Keratinocyte (primary cell): ENCODE data around the gene CDCA3. TPM values are rescaled to one million over a fixed set of nuclear protein-coding genes. Genes with fewer than 3 reads are reported as not detected.

Source experiments
- DNase-seq: peaks from one replicate; pipeline ENCODE4 v3.0.0-alpha.2; 2011; ENCODE audit warnings: low read depth, missing footprints, low spot score
- FAIRE-seq: peaks from 2 replicates; lab custom pipeline; 2011; peaks lifted over from hg19 to GRCh38; lab: Jason Lieb, UNC
- H2AFZ ChIP-seq: 2 replicates; pipeline ENCODE4 v1.6.0; 2012; ENCODE audit warnings: low read length, control low read depth, inconsistent platforms; ENCODE audit not compliant: control insufficient read depth
- H3K27ac ChIP-seq: 2 replicates; pipeline ENCODE4 v1.5.1; 2011; ENCODE audit warnings: low read length; ENCODE audit not compliant: control insufficient read depth, insufficient read depth
- H3K27me3 ChIP-seq: 3 replicates; pipeline ENCODE4 v1.6.0; 2011; ENCODE audit warnings: low read length; ENCODE audit not compliant: control insufficient read depth, insufficient read depth; ENCODE audit errors: extremely low read depth
- H3K36me3 ChIP-seq, 2 experiments: 2 replicates in 1 of 2; 3 replicates in 1 of 2; pipeline ENCODE4 v1.5.1; 2011; ENCODE audit warnings: low read length in 2 of 2, mild to moderate bottlenecking in 1 of 2; ENCODE audit not compliant: control insufficient read depth in 2 of 2, insufficient read depth in 2 of 2; ENCODE audit errors: extremely low read depth in 1 of 2
- H3K4me1 ChIP-seq: 3 replicates; pipeline ENCODE4 v1.5.1; 2011; ENCODE audit warnings: low read length; ENCODE audit not compliant: control insufficient read depth, insufficient read depth; ENCODE audit errors: extremely low read depth
- H3K4me2 ChIP-seq: 3 replicates; pipeline ENCODE4 v1.6.0; 2011; ENCODE audit warnings: low read depth, low read length; ENCODE audit not compliant: control insufficient read depth, insufficient read depth; ENCODE audit errors: extremely low read depth
- H3K4me3 ChIP-seq, 3 experiments: fragments of 200-600 bp in 1 of 3; sonication (generic) in 1 of 3; 2 replicates in 2 of 3; 3 replicates in 1 of 3; pipeline ENCODE4 v1.5.1; 2011 to 2016; ENCODE audit warnings: low read length in 3 of 3, mild to moderate bottlenecking in 3 of 3, control low read depth in 2 of 3, inconsistent platforms in 1 of 3, low read depth in 1 of 3, mixed read lengths in 1 of 3, mixed run types in 1 of 3, moderate library complexity in 1 of 3; ENCODE audit not compliant: control insufficient read depth in 2 of 3, insufficient read depth in 2 of 3; ENCODE audit errors: extremely low read depth in 1 of 3
- H3K79me2 ChIP-seq: 2 replicates; pipeline ENCODE4 v1.6.0; 2012; ENCODE audit warnings: low read length; ENCODE audit not compliant: control insufficient read depth, insufficient read depth
- H3K9ac ChIP-seq: 3 replicates; pipeline ENCODE4 v1.6.0; 2011; ENCODE audit warnings: low read length; ENCODE audit not compliant: control insufficient read depth, insufficient read depth; ENCODE audit errors: extremely low read depth
- H3K9me1 ChIP-seq: 3 replicates; pipeline ENCODE4 v1.6.0; 2011; ENCODE audit warnings: low read length; ENCODE audit not compliant: control insufficient read depth, insufficient read depth; ENCODE audit errors: extremely low read depth
- H3K9me3 ChIP-seq: 2 replicates; pipeline ENCODE4 v1.5.1; 2012; ENCODE audit warnings: low read depth, low read length; ENCODE audit not compliant: control insufficient read depth
- H4K20me1 ChIP-seq: 3 replicates; pipeline ENCODE4 v1.6.0; 2011; ENCODE audit warnings: low read length; ENCODE audit not compliant: control insufficient read depth, insufficient read depth; ENCODE audit errors: extremely low read depth
- EZH2 ChIP-seq: IDR thresholded peaks from one replicate; pipeline ENCODE4 v1.6.1; 2012; ENCODE audit warnings: inconsistent platforms, mild to moderate bottlenecking, low read length, moderate library complexity
- dilution Hi-C: fragments of 300-500 bp; cut with MboI; formaldehyde crosslinking; loops from one replicate; pipeline ENCODE4 v1.7.0; 2020; ENCODE audit warnings: low sequenced_read_pairs; ENCODE audit not compliant: extremely low pct_ligation_motif_present
- polyA plus RNA-seq, 5 experiments: library from polyadenylated mRNA; depleted of rRNA in 3 of 5; stranded (reverse) in 3 of 5; stranded (forward) in 1 of 5; unstranded in 1 of 5; fragments of >200 nt; gene quantifications; 1 replicate in 1 of 5; 2 replicates in 3 of 5; 3 replicates in 1 of 5; pipeline versions ENCODE4 v1.2.1 to v1.2.3, GENCODE V29; 2011 to 2012; ENCODE audit warnings: missing spikeins in 2 of 5, low read depth in 1 of 5, low replicate concordance in 1 of 5
- TF ChIP-seq, protein P1 (sequence below), 3 experiments: IDR thresholded peaks in 1 of 3; conservative IDR thresholded peaks in 1 of 3; optimal IDR thresholded peaks in 1 of 3; 2 replicates in 2 of 3; 3 replicates in 1 of 3; pipeline versions ENCODE3 to v1.5.1; 2011; ENCODE audit warnings: low read length in 3 of 3, mild to moderate bottlenecking in 3 of 3, moderate library complexity in 2 of 3, control low read depth in 1 of 3, inconsistent platforms in 1 of 3; ENCODE audit not compliant: insufficient read depth in 2 of 3; ENCODE audit errors: extremely low read depth in 1 of 3

CDCA3 gene
- polyA plus RNA-seq, 1 donor (not counting 4 experiments of a cell fraction or from before 2014, with no cell fraction given) = 15.0 TPM

DNA sequence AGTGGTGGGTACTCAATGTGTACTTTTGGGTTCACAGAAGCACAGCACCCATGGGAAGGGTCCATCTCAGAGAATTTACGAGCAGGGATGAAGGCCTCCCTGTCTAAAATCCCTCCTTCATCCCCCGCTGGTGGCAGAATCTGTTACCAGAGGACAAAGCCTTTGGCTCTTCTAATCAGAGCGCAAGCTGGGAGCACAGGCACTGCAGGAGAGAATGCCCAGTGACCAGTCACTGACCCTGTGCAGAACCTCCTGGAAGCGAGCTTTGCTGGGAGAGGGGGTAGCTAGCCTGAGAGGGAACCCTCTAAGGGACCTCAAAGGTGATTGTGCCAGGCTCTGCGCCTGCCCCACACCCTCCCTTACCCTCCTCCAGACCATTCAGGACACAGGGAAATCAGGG lies 30.9 kb downstream of the CDCA3 start:
- no peak overlapping the region for H3K9ac ChIP-seq
- peaks cover 62% of the 10 kb centered on the region for H3K27me3 ChIP-seq
- no peak overlapping the region for H3K4me3 ChIP-seq
- H3K9me1 ChIP-seq = no peaks in the 10 kb centered on the region
- no peaks in the 10 kb centered on the region for H4K20me1 ChIP-seq
- H3K36me3 ChIP-seq = no peaks in the 10 kb centered on the region
- peaks cover 3% of the 10 kb centered on the region for H3K4me1 ChIP-seq
- FAIRE-seq (no peak), DNase-seq (no peak)
- H2AFZ ChIP-seq = no peak overlapping the region
- H3K4me2 ChIP-seq = no peak overlapping the region
- H3K27ac ChIP-seq = no peak overlapping the region
- TF ChIP-seq EZH2 = no peak
- TF ChIP-seq, protein P1, sequence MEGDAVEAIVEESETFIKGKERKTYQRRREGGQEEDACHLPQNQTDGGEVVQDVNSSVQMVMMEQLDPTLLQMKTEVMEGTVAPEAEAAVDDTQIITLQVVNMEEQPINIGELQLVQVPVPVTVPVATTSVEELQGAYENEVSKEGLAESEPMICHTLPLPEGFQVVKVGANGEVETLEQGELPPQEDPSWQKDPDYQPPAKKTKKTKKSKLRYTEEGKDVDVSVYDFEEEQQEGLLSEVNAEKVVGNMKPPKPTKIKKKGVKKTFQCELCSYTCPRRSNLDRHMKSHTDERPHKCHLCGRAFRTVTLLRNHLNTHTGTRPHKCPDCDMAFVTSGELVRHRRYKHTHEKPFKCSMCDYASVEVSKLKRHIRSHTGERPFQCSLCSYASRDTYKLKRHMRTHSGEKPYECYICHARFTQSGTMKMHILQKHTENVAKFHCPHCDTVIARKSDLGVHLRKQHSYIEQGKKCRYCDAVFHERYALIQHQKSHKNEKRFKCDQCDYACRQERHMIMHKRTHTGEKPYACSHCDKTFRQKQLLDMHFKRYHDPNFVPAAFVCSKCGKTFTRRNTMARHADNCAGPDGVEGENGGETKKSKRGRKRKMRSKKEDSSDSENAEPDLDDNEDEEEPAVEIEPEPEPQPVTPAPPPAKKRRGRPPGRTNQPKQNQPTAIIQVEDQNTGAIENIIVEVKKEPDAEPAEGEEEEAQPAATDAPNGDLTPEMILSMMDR (optimal IDR thresholded peaks at IDR 0.05 in 1 of 3, IDR thresholded peaks at IDR 0.05 in 1 of 3, conservative IDR thresholded peaks at IDR 0.05 in 1 of 3; ENCODE audit: extremely low read depth in 1 of 3, insufficient read depth in 2 of 3, low read length in 3 of 3) = no peak
- H3K9me3 ChIP-seq = no peaks in the 10 kb centered on the region
- dilution Hi-C loops = no loop called here
- no peaks in the 10 kb centered on the region for H3K79me2 ChIP-seq

GRCh38 chr12:6819106-6820030 lies 31.7 kb downstream of the CDCA3 start:
- FAIRE-seq (no peak), DNase-seq (no peak)
- Histone ChIP-seq H3K4me1 (no peaks in the 10 kb centered on the region), H3K79me2 (no peaks in the 10 kb centered on the region), H3K27me3 (peaks cover 60% of the 10 kb centered on the region), H3K9me1 (no peaks in the 10 kb centered on the region), H2AFZ (no peak overlapping the region), H3K4me2 (no peak overlapping the region), H3K9ac (no peak overlapping the region), H3K9me3 (no peaks in the 10 kb centered on the region), H4K20me1 (no peaks in the 10 kb centered on the region), H3K4me3 (no peak overlapping the region), H3K36me3 (no peaks in the 10 kb centered on the region), H3K27ac (no peak overlapping the region)
- dilution Hi-C loops = no loop called here
- TF ChIP-seq, protein P1 (optimal IDR thresholded peaks at IDR 0.05 in 1 of 3, IDR thresholded peaks at IDR 0.05 in 1 of 3, conservative IDR thresholded peaks at IDR 0.05 in 1 of 3; ENCODE audit: extremely low read depth in 1 of 3, insufficient read depth in 2 of 3, low read length in 3 of 3) = no peak
- no peak for TF ChIP-seq EZH2
